ENCODE results near the gene CTSD.

Gene CTSD

GRCh38 chr11:1733009-1733715 is 30.6 kb downstream of the CTSD start:
- no peak for TF ChIP-seq REST (IDR thresholded peaks at IDR 0.05; ENCODE audit: insufficient read depth in 1 of 2, low read depth in 2 of 2, low read length in 2 of 2)
- no peak for TF ChIP-seq POLR2AphosphoS5 (IDR thresholded peaks at IDR 0.05; ENCODE audit: low read depth, low read length)
- TF ChIP-seq FOXP2 (optimal IDR thresholded peaks at IDR 0.05; ENCODE audit: borderline replicate concordance, extremely low read depth, extremely low read length, insufficient read depth): no peak
- no peak for TF ChIP-seq TAF1 (IDR thresholded peaks at IDR 0.05; ENCODE audit: borderline replicate concordance, insufficient read depth, low read length)
- no peak for TF ChIP-seq SIN3A (IDR thresholded peaks at IDR 0.05; ENCODE audit: borderline replicate concordance, insufficient read depth, low read length)

DNA sequence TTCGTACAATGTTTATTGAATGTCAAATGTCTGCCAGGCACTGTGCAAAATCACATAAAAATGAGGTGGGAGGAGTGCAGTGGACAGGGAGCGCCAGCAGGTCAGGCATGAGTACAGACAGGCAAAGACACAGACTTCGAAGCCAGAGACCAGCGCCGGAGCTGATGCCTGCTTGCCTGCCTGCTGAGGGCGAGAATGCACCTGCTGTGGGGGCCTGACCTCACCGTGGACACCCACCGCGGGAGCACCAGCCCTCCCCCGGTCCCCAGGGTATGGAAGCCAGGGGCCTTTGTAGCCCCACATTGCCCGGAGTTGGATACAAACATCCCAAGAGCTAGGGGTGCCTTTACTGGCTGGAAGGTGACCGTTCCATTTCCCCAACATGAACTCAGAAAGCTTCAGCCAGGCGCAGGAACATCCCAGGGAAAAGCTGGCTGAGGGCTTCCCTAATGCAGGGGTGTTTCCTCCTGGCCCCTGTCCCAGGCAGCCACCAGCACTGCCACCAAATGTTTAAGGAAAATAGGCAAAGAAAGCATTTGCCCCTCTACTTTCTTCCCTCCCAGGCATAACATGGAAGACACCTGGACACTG is 31.2 kb downstream of the CTSD start:
- TF ChIP-seq TAF1 (IDR thresholded peaks at IDR 0.05; ENCODE audit: borderline replicate concordance, insufficient read depth, low read length): no peak
- no peak for TF ChIP-seq FOXP2 (optimal IDR thresholded peaks at IDR 0.05; ENCODE audit: borderline replicate concordance, extremely low read depth, extremely low read length, insufficient read depth)
- TF ChIP-seq POLR2AphosphoS5 (IDR thresholded peaks at IDR 0.05; ENCODE audit: low read depth, low read length): no peak
- TF ChIP-seq REST (IDR thresholded peaks at IDR 0.05; ENCODE audit: insufficient read depth in 1 of 2, low read depth in 2 of 2, low read length in 2 of 2): no peak
- TF ChIP-seq SIN3A (IDR thresholded peaks at IDR 0.05; ENCODE audit: borderline replicate concordance, insufficient read depth, low read length): no peak

- TF ChIP-seq REST (IDR thresholded peaks at IDR 0.05; ENCODE audit: insufficient read depth in 1 of 2, low read depth in 2 of 2, low read length in 2 of 2) (no peak), SIN3A (IDR thresholded peaks at IDR 0.05; ENCODE audit: borderline replicate concordance, insufficient read depth, low read length) (no peak), TAF1 (IDR thresholded peaks at IDR 0.05; ENCODE audit: borderline replicate concordance, insufficient read depth, low read length) (no peak), FOXP2 (optimal IDR thresholded peaks at IDR 0.05; ENCODE audit: borderline replicate concordance, extremely low read depth, extremely low read length, insufficient read depth) (no peak), POLR2AphosphoS5 (IDR thresholded peaks at IDR 0.05; ENCODE audit: low read depth, low read length) (no peak)
Measured at GRCh38 chr11:1731451-1732059, 32.2 kb downstream of the CTSD start.

- no peak for TF ChIP-seq REST (IDR thresholded peaks at IDR 0.05; ENCODE audit: insufficient read depth in 1 of 2, low read depth in 2 of 2, low read length in 2 of 2)
- TF ChIP-seq SIN3A (IDR thresholded peaks at IDR 0.05; ENCODE audit: borderline replicate concordance, insufficient read depth, low read length): no peak
- no peak for TF ChIP-seq TAF1 (IDR thresholded peaks at IDR 0.05; ENCODE audit: borderline replicate concordance, insufficient read depth, low read length)
- TF ChIP-seq FOXP2 (optimal IDR thresholded peaks at IDR 0.05; ENCODE audit: borderline replicate concordance, extremely low read depth, extremely low read length, insufficient read depth): no peak
- no peak for TF ChIP-seq POLR2AphosphoS5 (IDR thresholded peaks at IDR 0.05; ENCODE audit: low read depth, low read length)
Measured at GRCh38 chr11:1730059-1730629, 33.6 kb downstream of the CTSD start.

Data from PFSK-1 (cell line).